Stimulated activated naive CD8-positive, alpha-beta T cell treated with anti-CD3 and anti-CD28 coated beads, Interleukin-15, Interleukin-2, amounts not matched to agents 100 ng/mL and 50 ng/mL, for 24 hours (primary cell): Measurements from ENCODE around the gene WDR41.
"Not testable (repeated sequence)": the region's sequence is repeated elsewhere in the genome, so short reads cannot be mapped to it uniquely, and the experiment has no call there.

Experiments
- H3K27ac Mint-ChIP-seq: one replicate; pipeline ENCODE4 v1.8.0; 2021; ENCODE audit warnings: mild to moderate bottlenecking, mixed read lengths
- H3K27me3 Mint-ChIP-seq: one replicate; pipeline ENCODE4 v1.8.0; 2021; ENCODE audit warnings: mixed read lengths
- H3K36me3 Mint-ChIP-seq: one replicate; pipeline ENCODE4 v1.8.0; 2021; ENCODE audit warnings: low read depth, mixed read lengths
- H3K4me1 Mint-ChIP-seq: one replicate; pipeline ENCODE4 v1.8.0; 2021; ENCODE audit warnings: low read depth, mixed read lengths
- H3K4me3 Mint-ChIP-seq: one replicate; pipeline ENCODE4 v1.8.0; 2021; ENCODE audit warnings: mild to moderate bottlenecking, mixed read lengths
- H3K9me3 Mint-ChIP-seq: one replicate; pipeline ENCODE4 v1.8.0; 2021; ENCODE audit warnings: mixed read lengths

The WDR41 gene

GRCh38 chr5:77491783-77492652, at the start of gene WDR41:
Gene WDR41, minus strand, starts transcription at chr5:77492316. Its CDS starts 96 bp downstream, at chr5:77492220.
- Mint-ChIP-seq H3K27me3 (peaks cover 26% of the 10 kb centered on the region), H3K9me3 (no peaks in the 10 kb centered on the region), H3K36me3 (peaks cover 3% of the 10 kb centered on the region), H3K4me1 (peaks cover 25% of the 10 kb centered on the region), H3K27ac (peak within 1 kb of the TSS; percentile 91), H3K4me3 (peak within 1 kb of the TSS; percentile 90)

- no peaks in the 10 kb centered on the region for H3K9me3 Mint-ChIP-seq
- H3K36me3 Mint-ChIP-seq = no peaks in the 10 kb centered on the region
- H3K4me1 Mint-ChIP-seq = no peaks in the 10 kb centered on the region
- H3K27ac Mint-ChIP-seq = no peak overlapping the region
- peaks cover 67% of the 10 kb centered on the region for H3K27me3 Mint-ChIP-seq
- no peak overlapping the region for H3K4me3 Mint-ChIP-seq
These were observed 39.2 kb upstream of the WDR41 start for GRCh38 chr5:77531297-77531696.

GRCh38 chr5:77518304-77518703, 26.2 kb upstream of the WDR41 start:
- no peaks in the 10 kb centered on the region for H3K9me3 Mint-ChIP-seq
- H3K36me3 Mint-ChIP-seq = no peaks in the 10 kb centered on the region
- peaks cover 15% of the 10 kb centered on the region for H3K27me3 Mint-ChIP-seq
- no peak overlapping the region for H3K27ac Mint-ChIP-seq
- H3K4me1 Mint-ChIP-seq = no peaks in the 10 kb centered on the region
- H3K4me3 Mint-ChIP-seq = no peak overlapping the region

- no peak overlapping the region for H3K27ac Mint-ChIP-seq
- H3K4me3 Mint-ChIP-seq = no peak overlapping the region
- H3K36me3 Mint-ChIP-seq = no peaks in the 10 kb centered on the region
- no peaks in the 10 kb centered on the region for H3K4me1 Mint-ChIP-seq
- H3K27me3 Mint-ChIP-seq = peaks cover 22% of the 10 kb centered on the region
- no peaks in the 10 kb centered on the region for H3K9me3 Mint-ChIP-seq
These were observed 22.3 kb upstream of the WDR41 start for GRCh38 chr5:77514457-77514856.

GRCh38 chr5:77513321-77513720, 21.2 kb upstream of the WDR41 start:
- Mint-ChIP-seq H3K4me1 (no peaks in the 10 kb centered on the region), H3K4me3 (no peak overlapping the region), H3K9me3 (no peaks in the 10 kb centered on the region), H3K27me3 (peaks cover 31% of the 10 kb centered on the region), H3K27ac (no peak overlapping the region), H3K36me3 (no peaks in the 10 kb centered on the region)

GRCh38 chr5:77501132-77501531, 9.0 kb upstream of the WDR41 start:
- peaks cover 15% of the 10 kb centered on the region for H3K9me3 Mint-ChIP-seq
- H3K27me3 Mint-ChIP-seq = peaks cover 70% of the 10 kb centered on the region
- H3K36me3 Mint-ChIP-seq, H3K27ac Mint-ChIP-seq, H3K4me3 Mint-ChIP-seq, H3K4me1 Mint-ChIP-seq: not testable (repeated sequence)

- Mint-ChIP-seq H3K36me3 (peaks cover 6% of the 10 kb centered on the region), H3K4me3 (no peak overlapping the region), H3K27ac (no peak overlapping the region), H3K9me3 (peaks cover 15% of the 10 kb centered on the region), H3K4me1 (peaks cover 11% of the 10 kb centered on the region), H3K27me3 (peaks cover 64% of the 10 kb centered on the region)
These were observed 7.9 kb upstream of the WDR41 start for GRCh38 chr5:77499973-77500372.

- Mint-ChIP-seq H3K4me1 (peaks cover 16% of the 10 kb centered on the region), H3K27ac (no peak overlapping the region), H3K36me3 (peaks cover 6% of the 10 kb centered on the region), H3K27me3 (peaks cover 65% of the 10 kb centered on the region), H3K4me3 (no peak overlapping the region), H3K9me3 (peaks cover 15% of the 10 kb centered on the region)
These were observed 7.3 kb upstream of the WDR41 start for GRCh38 chr5:77499441-77499840.

GRCh38 chr5:77498952-77499351, 6.8 kb upstream of the WDR41 start:
- H3K27ac Mint-ChIP-seq = no peak overlapping the region
- H3K4me1 Mint-ChIP-seq = peaks cover 16% of the 10 kb centered on the region
- H3K4me3 Mint-ChIP-seq = no peak overlapping the region
- H3K9me3 Mint-ChIP-seq = peaks cover 15% of the 10 kb centered on the region
- peaks cover 63% of the 10 kb centered on the region for H3K27me3 Mint-ChIP-seq
- peaks cover 6% of the 10 kb centered on the region for H3K36me3 Mint-ChIP-seq

- Mint-ChIP-seq H3K4me3 (no peak overlapping the region), H3K9me3 (no peaks in the 10 kb centered on the region), H3K36me3 (no peaks in the 10 kb centered on the region)
These were observed 2.8 kb upstream of the WDR41 start for GRCh38 chr5:77494935-77495334.

GRCh38 chr5:77492653-77493000, 511 bp upstream of the WDR41 start:
- H3K4me3 Mint-ChIP-seq = peak overlapping the region; percentile 90
- peak overlapping the region; percentile 76 for H3K27ac Mint-ChIP-seq
- H3K36me3 Mint-ChIP-seq = peaks cover 3% of the 10 kb centered on the region
- peaks cover 25% of the 10 kb centered on the region for H3K4me1 Mint-ChIP-seq
- no peaks in the 10 kb centered on the region for H3K9me3 Mint-ChIP-seq
- peaks cover 32% of the 10 kb centered on the region for H3K27me3 Mint-ChIP-seq

More at GRCh38 chr5:77494935-77495334, 2.8 kb upstream of the WDR41 start:
- H3K27ac Mint-ChIP-seq = no peak overlapping the region
- peaks cover 25% of the 10 kb centered on the region for H3K4me1 Mint-ChIP-seq
- H3K27me3 Mint-ChIP-seq = peaks cover 41% of the 10 kb centered on the region

- not testable (repeated sequence) for H3K36me3 Mint-ChIP-seq, H3K9me3 Mint-ChIP-seq
- Mint-ChIP-seq H3K27ac (peak overlapping the region; percentile 91), H3K4me3 (peak overlapping the region; percentile 90), H3K4me1 (peaks cover 23% of the 10 kb centered on the region), H3K27me3 (peaks cover 17% of the 10 kb centered on the region)
These were observed 1.3 kb downstream of the WDR41 start for GRCh38 chr5:77490741-77491344.

- Mint-ChIP-seq H3K27ac (no peak overlapping the region), H3K4me3 (no peak overlapping the region), H3K27me3 (no peaks in the 10 kb centered on the region), H3K4me1 (peaks cover 9% of the 10 kb centered on the region), H3K9me3 (no peaks in the 10 kb centered on the region), H3K36me3 (peaks cover 29% of the 10 kb centered on the region)
These were observed 5.7 kb downstream of the WDR41 start for GRCh38 chr5:77486344-77486962.

GRCh38 chr5:77483682-77484081, 8.4 kb downstream of the WDR41 start:
- Mint-ChIP-seq H3K9me3 (no peaks in the 10 kb centered on the region), H3K4me3 (no peak overlapping the region), H3K4me1 (no peaks in the 10 kb centered on the region), H3K27me3 (no peaks in the 10 kb centered on the region), H3K27ac (no peak overlapping the region), H3K36me3 (peaks cover 35% of the 10 kb centered on the region)

GRCh38 chr5:77475041-77475440, 17.1 kb downstream of the WDR41 start:
- H3K4me1 Mint-ChIP-seq, H3K27me3 Mint-ChIP-seq, H3K9me3 Mint-ChIP-seq, H3K4me3 Mint-ChIP-seq, H3K27ac Mint-ChIP-seq: not testable (repeated sequence)
- peaks cover 38% of the 10 kb centered on the region for H3K36me3 Mint-ChIP-seq
